Cardiac septum (tissue), 1 donor: Measurements from ENCODE around the gene BMPR1B. TPM values are rescaled to one million over a fixed set of nuclear protein-coding genes. Genes with fewer than 3 reads are reported as not detected.

ENCODE experiments used
- DNase-seq: peaks from one replicate; pipeline ENCODE4 v3.0.0-alpha.2; 2020; ENCODE audit warnings: low spot score
- intact Hi-C: fragments of 100-400 bp; cut with DNase I; formaldehyde crosslinking; loops from one replicate; pipeline ENCODE4 v1.14.0; 2022
- total RNA-seq: library from RNA; stranded (reverse); fragmentation: NEBNext Ultra II Directional; extraction: Animal tissue kit (Norgen Biotek cat#: 25700); gene quantifications from one replicate; pipeline ENCODE4 v1.2.1, GENCODE V29; 2021
- donor health status: DM: no; HTN: no; CAD: no.

The BMPR1B gene
- total RNA-seq, 1 donor from 2014 or later, result 1.5 TPM

DNA sequence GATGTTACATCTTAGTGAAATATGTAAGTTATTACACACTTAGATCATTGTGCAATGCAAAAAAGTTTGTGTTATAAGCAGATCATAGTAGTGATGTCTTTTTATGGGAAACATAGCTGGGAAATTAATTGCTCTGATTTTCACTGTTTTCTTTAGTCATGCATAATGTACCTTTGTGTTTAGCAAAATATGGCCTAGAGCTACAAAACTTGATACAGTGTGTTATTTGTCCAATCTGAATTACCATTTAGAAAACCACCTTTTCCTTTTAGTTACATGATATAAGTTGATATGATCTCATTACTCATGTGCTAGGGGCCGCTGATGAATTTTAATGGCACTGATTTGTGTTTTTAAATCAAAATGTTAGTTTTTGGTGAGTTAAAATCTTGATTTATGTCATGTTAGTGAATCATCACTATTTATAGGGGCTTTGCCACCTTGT, 2.0 kb downstream of the BMPR1B start:
- DNase-seq, result no peak
- intact Hi-C loops, result no loop called here

DNA sequence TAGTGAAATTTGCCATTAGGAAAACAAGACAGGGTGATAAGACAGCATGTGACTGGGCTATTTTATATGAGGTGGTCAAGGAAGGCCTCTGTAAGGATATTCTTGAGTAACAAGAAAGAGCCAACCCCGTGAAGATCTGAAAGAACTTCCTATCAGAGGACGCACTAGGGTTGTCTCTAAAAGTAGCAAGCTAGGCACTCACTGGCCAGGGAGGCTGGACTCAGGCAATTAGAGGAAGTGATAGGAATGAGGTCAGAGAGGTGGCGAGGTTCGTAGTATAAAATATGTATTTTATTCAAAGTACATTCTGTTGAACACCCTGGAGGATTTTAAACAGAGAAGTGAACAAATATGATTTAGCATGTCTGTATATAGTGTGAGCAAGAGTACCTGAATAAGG, 4.6 kb downstream of the BMPR1B start:
- no peak for DNase-seq
- intact Hi-C loops, result no loop called here

DNA sequence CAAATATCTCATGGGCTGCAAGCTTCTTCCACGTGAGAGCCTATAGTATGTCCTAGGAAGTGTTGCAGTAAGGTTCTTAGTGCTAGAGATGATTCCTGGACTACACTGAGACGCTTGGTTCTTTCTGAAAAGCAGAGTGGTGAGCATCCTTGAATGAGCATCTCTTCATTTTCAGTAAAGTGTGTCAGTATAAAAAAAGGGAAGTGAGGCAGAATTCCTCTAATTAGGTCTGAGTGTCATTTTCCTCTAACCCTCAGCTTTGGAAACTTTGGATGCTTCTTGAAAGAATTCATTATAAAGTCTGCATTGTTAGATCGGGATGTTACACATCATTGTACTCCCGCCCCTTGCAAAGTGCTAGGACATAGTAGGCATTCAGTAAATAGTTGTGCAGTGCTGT, 5.2 kb downstream of the BMPR1B start:
- intact Hi-C loops, result no loop called here
- DNase-seq, result no peak

DNA sequence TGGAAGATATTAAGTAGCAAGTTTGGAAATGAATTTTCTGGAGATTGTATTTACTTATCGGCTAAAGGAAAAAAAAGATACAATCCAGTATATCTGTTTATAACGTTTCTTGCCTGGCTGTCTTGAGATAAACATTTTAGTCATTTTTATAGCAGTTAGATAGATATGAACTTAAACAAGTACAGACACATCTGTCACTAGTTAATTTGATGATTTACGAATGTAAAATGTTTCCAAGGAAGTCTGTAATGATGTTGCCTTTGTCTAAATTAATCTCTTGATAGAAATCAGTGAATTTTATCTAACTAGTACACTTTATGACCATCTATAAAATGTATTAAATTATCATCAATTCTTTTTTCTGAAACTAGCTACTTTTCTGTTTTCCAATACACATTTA, 5.7 kb downstream of the BMPR1B start:
- intact Hi-C loops, result no loop called here
- no peak for DNase-seq

DNA sequence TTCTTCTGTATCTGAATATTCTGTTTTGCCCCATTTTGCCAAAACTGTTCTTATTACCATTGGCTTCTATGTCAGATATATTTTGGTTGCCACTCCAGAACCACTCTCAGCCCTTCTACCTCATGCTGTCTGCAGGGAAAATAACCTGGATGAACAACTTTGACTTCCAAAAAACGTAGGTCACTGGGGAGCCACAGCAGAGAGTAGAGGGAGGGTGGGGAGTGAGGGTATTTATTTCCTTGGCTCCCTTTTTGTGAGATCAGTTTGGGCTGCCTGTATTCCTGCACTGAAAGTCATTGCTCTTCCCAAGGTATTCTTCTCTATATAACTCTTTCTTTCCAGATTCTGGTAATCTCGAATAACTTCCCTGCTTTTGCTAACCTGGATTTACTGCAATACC, 6.3 kb downstream of the BMPR1B start:
- no peak for DNase-seq
- intact Hi-C loops, result no loop called here

DNA sequence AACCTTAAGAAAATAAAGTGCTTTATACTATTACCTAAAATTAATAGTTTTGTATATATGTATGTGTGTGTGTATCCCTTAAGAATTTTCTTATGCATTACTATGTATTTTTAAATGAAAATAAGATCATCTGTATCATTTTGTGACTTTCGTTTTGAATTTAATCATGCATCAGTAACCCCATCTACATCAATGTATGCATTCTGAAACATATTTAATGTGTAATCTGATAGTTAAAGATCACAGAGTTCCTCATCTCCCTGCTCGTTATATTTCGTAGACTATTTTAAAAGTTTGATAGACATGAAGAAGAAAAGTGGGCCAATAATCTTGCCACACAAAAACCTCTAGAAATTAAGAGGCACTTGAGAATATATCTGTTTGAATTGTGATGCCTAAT, 7.4 kb downstream of the BMPR1B start:
- intact Hi-C loops, result no loop called here
- no peak for DNase-seq

DNA sequence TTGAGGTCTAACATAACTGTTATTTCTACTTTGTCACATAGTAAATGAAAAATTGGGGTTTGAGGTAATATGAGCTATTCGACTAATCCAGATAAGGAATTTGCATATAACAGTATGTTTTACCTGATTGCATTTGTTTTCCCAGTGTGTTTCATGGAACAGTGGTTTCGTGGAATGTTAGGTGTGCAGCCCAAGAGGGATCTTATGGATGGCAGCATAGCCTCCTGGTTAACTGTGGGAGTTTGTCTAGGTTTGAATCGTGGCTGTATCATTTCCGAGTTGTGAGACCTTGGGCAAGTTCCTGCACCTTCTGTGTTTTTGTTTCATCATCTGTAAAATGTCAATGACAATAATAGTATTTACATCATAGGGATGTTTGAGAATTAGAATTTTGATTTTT, 7.9 kb downstream of the BMPR1B start:
- intact Hi-C loops, result no loop called here
- DNase-seq, result no peak

DNA sequence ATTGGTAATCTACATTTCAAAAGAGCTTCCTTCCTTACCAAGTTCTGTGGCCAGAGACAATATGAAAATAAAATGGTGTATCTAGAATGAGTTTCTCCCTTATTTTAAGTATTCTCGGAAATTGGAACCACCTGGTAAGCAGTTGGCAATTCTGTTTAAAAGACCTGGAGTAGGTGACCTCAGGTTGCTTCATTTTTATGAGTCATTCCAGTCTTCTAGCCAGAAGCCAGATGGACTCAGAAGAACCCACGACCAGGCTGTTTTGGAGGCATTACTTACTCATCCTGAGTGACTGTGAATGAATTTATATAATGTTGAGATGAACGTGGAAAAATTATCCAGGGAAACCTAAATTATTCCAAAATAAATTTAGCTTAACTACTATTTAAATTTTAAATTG, 9.1 kb downstream of the BMPR1B start:
- no peak for DNase-seq
- intact Hi-C loops, result no loop called here

DNA sequence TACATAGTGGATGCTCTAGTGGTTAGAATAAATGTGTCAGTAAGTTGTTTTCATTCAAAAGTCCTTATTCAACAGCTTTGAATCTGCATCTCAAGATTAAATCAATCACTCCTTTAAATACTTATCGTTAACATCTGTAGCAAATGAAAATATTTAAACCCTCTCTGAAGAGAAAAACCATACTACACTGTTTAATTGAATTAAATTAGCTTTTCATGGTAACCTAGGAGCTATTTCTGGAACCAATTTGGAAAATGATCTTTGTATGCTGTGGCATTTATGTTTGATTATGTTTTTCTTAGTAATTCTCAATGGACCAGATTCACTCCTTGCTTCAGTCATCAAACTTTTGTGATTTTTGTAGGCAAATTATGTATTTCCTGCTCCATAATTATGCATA, 9.7 kb downstream of the BMPR1B start:
- intact Hi-C loops, result no loop called here
- no peak for DNase-seq

DNA sequence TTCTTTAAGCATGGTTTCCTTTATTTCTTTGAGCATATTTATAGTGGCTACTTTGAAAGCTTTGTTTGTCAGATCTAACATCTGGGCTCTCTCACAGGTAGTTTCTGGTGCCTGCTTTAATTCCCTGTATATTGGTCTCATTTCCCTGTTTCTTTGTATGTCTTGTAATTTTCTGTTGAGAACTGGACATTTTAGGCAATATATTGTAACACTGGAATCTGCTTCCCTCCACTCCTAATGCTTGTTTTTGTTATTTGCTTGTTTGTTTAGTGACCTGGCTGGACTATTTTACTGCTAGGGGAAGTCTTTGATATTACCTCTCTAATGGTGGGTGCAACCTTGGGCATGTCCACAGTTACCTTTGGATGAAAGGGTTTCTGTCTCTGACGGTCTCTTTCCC, 25.0 kb downstream of the BMPR1B start:
- intact Hi-C loops, result no loop called here
- no peak for DNase-seq

DNA sequence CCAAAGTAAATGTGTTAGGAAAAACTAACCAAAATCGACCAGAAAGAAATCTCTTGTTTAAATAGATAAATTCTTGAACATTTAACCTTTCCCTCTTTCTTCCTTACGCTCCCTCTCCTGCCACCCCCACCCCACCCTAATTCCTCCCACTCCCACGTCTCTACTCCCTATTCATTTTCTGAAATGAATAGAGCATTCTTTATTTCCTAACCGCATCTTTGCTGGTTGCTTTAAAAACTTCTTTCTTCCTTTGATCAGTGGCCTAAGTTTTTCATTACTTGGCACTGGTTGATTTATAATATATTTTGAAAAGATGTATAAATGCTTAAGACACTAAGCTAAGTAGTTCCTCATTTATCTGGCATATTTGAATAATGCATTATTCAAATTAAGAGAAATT, 33.9 kb downstream of the BMPR1B start:
- intact Hi-C loops, result no loop called here
- no peak for DNase-seq

DNA sequence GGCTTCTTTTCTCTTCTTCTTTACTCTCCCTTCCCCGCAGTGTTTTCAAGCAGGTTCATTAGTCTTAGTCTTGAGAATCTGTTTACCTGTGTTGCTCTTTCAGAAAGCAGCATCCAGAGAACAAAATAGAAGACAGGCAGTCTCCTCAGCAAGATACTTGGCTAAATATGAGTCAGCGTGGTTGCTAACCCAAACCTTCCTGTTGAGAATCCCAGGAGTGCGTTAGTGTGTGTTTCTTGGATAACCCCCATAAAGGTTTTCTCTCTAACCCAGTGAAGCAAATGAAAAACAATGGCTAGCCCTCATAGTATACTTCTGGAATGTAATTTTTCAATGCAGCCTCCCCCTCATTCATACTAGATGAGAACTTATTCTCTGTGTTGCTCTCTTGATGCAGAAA, 41.1 kb downstream of the BMPR1B start:
- intact Hi-C loops, result no loop called here
- no peak for DNase-seq

DNA sequence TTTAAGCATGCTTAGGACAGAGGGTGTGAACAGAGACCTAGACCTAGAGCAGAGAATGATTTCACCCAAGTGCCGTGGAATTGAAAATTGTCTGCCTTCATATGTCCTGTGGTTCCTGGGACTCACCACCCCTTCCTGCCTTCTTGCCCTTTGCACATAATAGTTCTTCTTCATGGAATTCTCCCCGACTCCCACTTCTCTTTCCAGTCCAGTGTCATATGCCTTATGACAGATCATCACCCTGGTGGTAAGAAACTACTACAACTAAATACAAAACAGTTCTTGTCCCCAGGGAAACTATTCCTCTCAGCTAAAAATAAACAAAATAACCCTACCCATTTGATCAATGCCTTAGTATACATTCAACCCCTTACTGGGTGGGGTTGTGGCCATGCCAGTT, 43.3 kb downstream of the BMPR1B start:
- DNase-seq, result no peak
- intact Hi-C loops, result no loop called here

DNA sequence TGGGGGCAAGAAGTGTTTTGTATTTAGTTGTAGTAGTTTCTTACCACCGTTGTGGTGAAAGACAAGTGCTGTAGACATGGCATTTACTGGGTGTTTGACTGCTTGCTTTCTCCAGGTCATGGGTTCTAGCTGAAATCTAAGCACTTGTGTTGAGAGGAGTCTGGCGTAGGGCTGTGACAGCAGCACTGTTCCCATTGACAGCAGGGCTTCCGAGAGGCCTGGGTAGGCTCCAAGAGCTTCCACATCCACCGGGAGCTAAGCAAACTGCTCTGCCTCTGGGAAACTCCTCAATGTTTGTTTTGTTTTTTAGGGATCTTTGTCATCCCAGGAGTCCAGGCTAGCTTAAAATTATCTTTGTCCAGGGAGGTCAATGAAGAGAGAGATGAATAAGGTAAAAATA, 44.3 kb downstream of the BMPR1B start:
- DNase-seq, result no peak
- intact Hi-C loops, result no loop called here

DNA sequence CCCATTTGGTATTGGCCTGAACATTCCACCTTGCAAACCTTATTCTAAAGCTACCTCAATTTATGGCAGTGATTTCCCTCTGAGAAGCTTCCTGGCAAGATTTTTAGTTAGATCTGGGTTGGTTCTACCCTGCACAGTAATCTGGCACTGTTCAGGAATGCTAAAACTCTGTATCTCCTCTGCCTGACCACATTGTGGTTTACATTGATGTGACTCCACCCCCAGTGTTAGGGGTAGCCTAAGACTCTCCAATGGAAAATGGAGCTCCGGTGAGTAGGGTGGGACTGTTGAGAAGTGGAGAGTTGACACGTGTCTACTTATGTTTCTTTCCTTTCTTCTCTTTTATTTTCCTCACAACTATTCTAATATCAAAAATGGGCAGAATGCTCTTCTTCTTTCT, 45.4 kb downstream of the BMPR1B start:
- intact Hi-C loops, result no loop called here
- DNase-seq, result no peak

DNA sequence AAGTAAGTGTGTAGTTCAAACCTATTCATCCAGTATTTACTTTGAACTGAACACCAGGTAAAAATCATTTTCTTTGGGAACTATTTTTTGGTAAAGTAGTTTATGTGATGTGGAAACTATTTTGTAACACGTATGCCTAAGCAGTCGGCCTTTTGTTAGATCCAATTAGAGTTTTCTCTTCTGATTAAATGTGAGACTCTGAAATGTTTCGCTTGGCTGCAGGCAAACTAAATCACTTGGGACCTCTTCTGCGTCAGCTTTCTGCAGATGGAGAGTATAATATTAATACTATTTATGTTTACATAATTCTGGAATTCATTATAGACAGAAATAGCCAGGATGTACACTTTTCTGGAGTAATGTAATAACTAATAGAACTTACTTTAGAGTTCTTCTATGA, 46.9 kb downstream of the BMPR1B start:
- intact Hi-C loops, result no loop called here
- DNase-seq, result no peak

DNA sequence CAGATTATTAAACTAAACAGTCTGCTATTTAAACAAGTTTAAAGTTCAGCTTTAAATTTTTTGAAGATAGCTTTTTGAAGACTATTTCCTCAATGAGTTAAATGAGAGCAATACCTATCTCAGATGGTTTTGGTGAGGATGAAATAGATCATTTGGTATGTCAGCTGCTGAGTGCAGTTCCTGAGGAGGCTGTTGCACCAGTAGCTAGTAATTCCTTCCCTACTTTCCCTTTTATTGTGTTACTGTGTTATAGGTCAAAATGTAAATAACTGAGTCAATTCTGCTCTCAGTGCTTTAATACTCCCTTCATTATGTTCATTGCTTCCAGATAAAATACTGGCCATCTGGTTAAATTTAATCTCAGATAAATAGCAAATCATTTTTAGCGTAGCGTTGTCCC, 48.6 kb downstream of the BMPR1B start:
- intact Hi-C loops, result no loop called here
- DNase-seq, result no peak

DNA sequence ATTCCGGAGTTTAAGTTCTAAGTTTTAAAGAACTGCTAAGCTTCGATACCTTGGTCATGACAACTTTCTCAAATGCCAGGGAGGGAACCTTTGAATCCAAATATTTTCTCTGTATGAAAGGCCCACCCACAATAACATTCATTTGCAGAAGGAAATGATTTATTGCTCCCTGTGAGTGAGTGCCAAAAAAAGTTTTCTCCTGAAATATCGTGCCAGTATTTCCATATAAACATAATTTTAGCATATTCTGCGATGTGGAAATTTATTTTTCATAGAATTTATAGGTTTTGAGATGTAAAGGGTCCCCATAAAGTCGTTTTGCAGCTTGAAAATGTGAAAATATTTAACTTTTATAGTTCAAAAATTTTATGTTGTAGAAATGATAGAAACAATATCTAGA, 53.9 kb downstream of the BMPR1B start:
- no peak for DNase-seq
- intact Hi-C loops, result no loop called here

DNA sequence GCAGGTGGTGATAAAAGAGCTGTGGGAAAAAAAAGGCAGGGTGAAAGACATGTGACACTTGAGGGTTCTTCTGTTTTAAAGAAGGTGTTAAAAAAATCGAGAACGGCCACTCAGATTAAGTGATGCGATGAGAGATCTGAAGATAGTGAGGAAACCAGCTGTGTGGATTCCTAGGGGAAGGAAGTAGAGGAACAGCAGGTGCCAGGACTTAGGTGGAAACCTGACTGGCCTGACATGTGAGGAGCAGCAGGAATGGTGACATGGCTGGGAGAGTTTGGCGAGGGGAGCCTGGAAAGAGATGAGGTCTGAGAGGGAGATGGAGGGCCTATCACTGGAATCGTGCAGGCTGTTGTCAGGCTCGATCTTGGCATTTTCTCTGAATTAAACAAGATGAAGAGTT, 55.5 kb downstream of the BMPR1B start:
- DNase-seq, result no peak
- intact Hi-C loops, result no loop called here

DNA sequence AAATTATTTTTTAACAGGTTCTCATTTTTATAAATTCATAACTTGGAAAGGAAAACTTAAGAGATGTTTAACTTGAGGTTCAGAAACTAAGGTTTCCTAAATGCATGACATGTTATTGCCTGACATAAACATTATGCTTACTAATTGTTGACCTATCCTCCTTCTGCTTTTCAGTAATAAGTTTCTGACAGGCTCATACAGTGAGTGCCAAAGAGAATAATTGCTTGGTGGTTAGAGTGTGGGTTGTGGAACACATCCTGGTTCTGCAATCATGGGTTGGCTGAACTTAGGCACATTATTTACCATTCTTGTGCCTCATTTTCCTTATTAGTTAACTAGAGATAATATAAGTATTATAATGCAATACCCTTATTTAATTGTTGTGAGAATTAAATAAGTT, 56.5 kb downstream of the BMPR1B start:
- DNase-seq, result no peak
- intact Hi-C loops, result no loop called here

DNA sequence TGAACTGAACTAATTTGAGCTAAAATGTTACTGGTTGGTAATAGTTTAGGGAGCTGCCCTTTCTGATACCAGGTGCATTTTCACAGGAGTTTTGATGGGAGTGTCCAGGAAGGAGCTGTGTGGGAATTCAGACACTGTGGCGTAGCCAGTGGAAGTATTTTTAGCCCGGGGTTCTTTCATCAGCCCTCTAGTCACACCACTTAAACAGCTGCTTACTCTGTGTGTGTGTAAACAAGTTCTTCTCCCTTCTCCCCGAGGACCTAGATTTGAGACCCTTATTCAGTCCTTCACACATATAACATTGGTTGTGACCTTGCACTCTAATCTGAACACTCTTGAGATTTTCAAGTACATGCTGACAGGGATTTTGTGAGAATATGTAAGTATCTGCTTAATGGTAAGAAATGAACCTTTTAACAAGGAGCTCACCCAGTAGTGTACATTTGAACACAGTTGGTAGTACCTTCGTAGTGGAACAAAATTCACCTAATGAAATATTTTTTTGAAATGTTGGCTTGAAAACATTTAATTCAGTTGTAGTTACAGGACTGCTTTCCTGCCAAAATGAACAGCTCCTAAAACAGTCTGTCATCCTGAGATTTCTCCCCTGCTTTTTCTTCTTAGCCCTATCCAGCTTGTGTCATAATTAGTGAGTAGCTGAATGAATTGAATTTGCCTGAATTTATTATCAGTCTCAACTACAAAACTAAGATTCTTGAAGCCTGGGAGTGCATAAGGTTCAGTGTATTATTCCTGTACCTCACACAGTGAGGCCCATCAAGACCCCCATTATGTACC, 61.8 kb downstream of the BMPR1B start:
- intact Hi-C loops, result no loop called here
- no peak for DNase-seq

DNA sequence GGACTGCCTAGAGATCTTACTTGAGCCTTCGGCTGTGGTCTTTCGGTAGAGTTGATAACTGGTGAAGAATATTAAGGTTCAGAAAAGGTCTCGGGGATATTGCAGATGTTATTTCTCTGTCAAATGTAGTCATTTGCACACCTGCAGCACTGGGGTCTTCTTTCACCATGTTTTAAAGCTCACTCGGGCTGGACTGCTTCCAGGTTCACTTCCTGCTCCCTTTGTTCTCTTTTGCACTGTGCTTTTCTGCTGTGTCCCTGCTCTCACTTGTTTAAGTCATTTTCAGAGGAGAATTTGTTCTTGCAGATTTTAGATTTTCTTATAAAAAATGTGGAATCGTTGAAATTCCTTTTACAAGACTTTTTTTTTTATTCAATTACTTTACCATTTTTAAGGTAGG, 68.5 kb downstream of the BMPR1B start:
- DNase-seq, result no peak
- intact Hi-C loops, result no loop called here
